ENCODE results near the gene ASCC3. TPM values are rescaled to one million over a fixed set of nuclear protein-coding genes. Genes with fewer than 3 reads are reported as not detected.

Gene ASCC3
- total and polyA plus RNA-seq, 2 experiments from 2014 or later = 92.9 to 129 TPM

DNA sequence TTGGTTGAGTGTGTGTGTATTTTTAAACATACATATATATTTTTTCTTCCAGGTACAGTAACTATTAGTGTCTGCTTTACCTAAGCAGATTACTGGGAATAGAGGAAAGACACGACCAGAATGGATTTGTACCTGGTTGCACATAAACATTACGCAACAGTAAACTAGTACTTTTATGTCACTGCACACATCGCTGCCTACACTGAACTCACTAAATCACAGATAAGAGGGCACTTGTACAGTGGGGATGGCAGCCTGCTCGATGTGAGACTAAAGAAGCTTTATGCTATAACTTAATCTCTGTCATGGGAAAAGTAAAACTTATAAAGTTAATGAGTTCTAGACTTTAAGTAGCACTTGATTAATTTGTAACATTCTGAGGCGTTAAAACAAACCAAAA lies 326.9 kb downstream of the ASCC3 start:
- Histone ChIP-seq H3K4me1 (ENCODE audit: insufficient read depth) (no peaks in the 10 kb centered on the region), H3K36me3 (ENCODE audit: insufficient read depth) (no peaks in the 10 kb centered on the region), H3F3A (replicated peaks; ENCODE audit: low read depth) (no peaks in the 10 kb centered on the region), H3K27ac (ENCODE audit: low read depth) (no peak overlapping the region), H3K9me2 (ENCODE audit: insufficient read depth) (no peaks in the 10 kb centered on the region), H2AFZ (no peak overlapping the region), H3K27me3 (ENCODE audit: insufficient read depth) (no peaks in the 10 kb centered on the region), H4K20me1 (replicated peaks; ENCODE audit: insufficient read depth) (no peaks in the 10 kb centered on the region), H3K4me3 (no peak overlapping the region), H3K4me2 (no peak overlapping the region), H3K79me2 (replicated peaks; ENCODE audit: insufficient read depth) (no peaks in the 10 kb centered on the region)
- Mint-ChIP-seq H3K4me3 (no peak overlapping the region), H3K27me3 (ENCODE audit: insufficient read depth, low read depth, poor library complexity) (no peaks in the 10 kb centered on the region), H3K27ac (0 out of 2 replicates have a peak overlapping the region, but pooled peaks have one; percentile 59), H3K36me3 (ENCODE audit: low read depth) (no peaks in the 10 kb centered on the region), H3K4me1 (peaks cover 4% of the 10 kb centered on the region; the same call in 1 of the 3 replicates), H3K9me3 (no peaks in the 10 kb centered on the region)
- DNase-seq (ENCODE audit: low spot score) = no peak
- TF ChIP-seq EZH2 (IDR thresholded peaks at IDR 0.05; ENCODE audit: low read depth, unreplicated experiment) (no peak), CREB1 (CRISPR knock-in tag; IDR thresholded peaks at IDR 0.05; ENCODE audit: low read depth) (no peak), ZNF331 (CRISPR knock-in tag; IDR thresholded peaks at IDR 0.05; ENCODE audit: low read depth) (no peak), JUNB (IDR thresholded peaks at IDR 0.05; ENCODE audit: unreplicated experiment) (no peak), EZH2phosphoT487 (IDR thresholded peaks at IDR 0.05; ENCODE audit: unreplicated experiment) (no peak), CTCF (conservative IDR thresholded peaks at IDR 0.05; ENCODE audit: low read depth in 2 of 2) (no peak), STAT1 (IDR thresholded peaks at IDR 0.05; ENCODE audit: unreplicated experiment) (no peak), REST (IDR thresholded peaks at IDR 0.05; ENCODE audit: unreplicated experiment) (no peak), NANOG (IDR thresholded peaks at IDR 0.05; ENCODE audit: borderline replicate concordance) (no peak), ZNF462 (CRISPR knock-in tag; IDR thresholded peaks at IDR 0.05) (no peak), POLR2AphosphoS5 (IDR thresholded peaks at IDR 0.05; ENCODE audit: low read depth) (no peak), ZNF114 (CRISPR knock-in tag; IDR thresholded peaks at IDR 0.05) (no peak), ETS1 (IDR thresholded peaks at IDR 0.05) (no peak)
- no peak for ATAC-seq

Data from GM23338 (cell line).